ENCODE data around the gene MYF5. TPM values are rescaled to one million over a fixed set of nuclear protein-coding genes. Genes with fewer than 3 reads are reported as not detected.
A peak's percentile ranks its signal among the peaks of the same experiment; 100 is the strongest.

MYF5 gene
- total and polyA plus RNA-seq, 2 experiments from 2014 or later = not detected

DNA sequence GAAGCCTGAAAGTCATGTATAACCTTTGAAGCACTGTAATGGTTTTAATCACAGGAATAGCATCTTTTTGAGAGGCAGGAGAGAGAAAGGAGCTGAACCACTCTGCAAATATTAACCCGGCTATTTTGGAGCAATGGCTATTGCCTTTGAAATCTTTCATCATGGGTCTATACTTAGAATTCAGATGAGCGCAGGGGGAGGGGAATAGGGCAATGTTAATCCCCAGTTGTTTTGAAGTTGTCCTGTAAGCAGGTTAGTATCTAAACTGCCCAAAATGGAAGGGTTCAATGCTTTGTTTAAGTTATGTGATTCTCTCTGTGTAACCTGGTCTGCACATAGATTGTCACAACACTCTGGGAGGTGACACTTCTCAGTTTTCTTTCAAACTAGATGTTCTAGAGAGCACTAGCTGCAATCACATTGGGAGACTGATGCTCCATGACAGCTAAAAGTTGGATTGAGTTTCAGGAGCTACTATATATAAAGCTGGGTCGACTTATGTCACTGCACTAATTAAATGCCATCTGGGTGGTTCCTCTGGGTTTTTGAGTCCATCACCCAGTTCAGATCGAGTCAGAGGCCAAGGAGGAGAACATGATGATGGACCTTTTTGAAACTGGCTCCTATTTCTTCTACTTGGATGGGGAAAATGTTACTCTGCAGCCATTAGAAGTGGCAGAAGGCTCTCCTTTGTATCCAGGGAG, 9.4 kb upstream of the MYF5 start, which contains the start of gene MYF6:
Gene MYF6, plus strand, starts transcription at position 509 of the 704 bp plus-strand sequence. Its CDS starts 86 bp downstream, at position 595.
- no peaks in the 10 kb centered on the region for H3K9me3 ChIP-seq (ENCODE audit: low read depth)
- no peaks in the 10 kb centered on the region for H3K9me2 ChIP-seq (replicated peaks; ENCODE audit: insufficient read depth)
- peak within 1 kb of the TSS; percentile 75 for H2AFZ ChIP-seq
- 80% methylated on average over 4 of the region's 4 CpGs for WGBS (ENCODE audit: low lambda C conversion rate, missing lambda C conversion rate)
- H4K20me1 ChIP-seq (ENCODE audit: insufficient read depth, poor library complexity, severe bottlenecking) = no peaks in the 10 kb centered on the region
- H3K36me3 ChIP-seq (replicated peaks; ENCODE audit: insufficient read depth, low read depth) = no peaks in the 10 kb centered on the region
- no peaks in the 10 kb centered on the region for H3K79me2 ChIP-seq
- peaks cover 61% of the 10 kb centered on the region for H3K27me3 ChIP-seq
- H3K4me1 ChIP-seq (ENCODE audit: insufficient read depth) = no peaks in the 10 kb centered on the region
- DNase-seq (ENCODE audit: low spot score) = no peak
- no peak within 1 kb of the TSS for H3K4me3 ChIP-seq
- TF ChIP-seq, protein P1, sequence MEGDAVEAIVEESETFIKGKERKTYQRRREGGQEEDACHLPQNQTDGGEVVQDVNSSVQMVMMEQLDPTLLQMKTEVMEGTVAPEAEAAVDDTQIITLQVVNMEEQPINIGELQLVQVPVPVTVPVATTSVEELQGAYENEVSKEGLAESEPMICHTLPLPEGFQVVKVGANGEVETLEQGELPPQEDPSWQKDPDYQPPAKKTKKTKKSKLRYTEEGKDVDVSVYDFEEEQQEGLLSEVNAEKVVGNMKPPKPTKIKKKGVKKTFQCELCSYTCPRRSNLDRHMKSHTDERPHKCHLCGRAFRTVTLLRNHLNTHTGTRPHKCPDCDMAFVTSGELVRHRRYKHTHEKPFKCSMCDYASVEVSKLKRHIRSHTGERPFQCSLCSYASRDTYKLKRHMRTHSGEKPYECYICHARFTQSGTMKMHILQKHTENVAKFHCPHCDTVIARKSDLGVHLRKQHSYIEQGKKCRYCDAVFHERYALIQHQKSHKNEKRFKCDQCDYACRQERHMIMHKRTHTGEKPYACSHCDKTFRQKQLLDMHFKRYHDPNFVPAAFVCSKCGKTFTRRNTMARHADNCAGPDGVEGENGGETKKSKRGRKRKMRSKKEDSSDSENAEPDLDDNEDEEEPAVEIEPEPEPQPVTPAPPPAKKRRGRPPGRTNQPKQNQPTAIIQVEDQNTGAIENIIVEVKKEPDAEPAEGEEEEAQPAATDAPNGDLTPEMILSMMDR (IDR thresholded peaks at IDR 0.05; ENCODE audit: poor library complexity) = no peak
- TF ChIP-seq EZH2 (IDR thresholded peaks at IDR 0.05; ENCODE audit: borderline replicate concordance) (no peak), EZH2phosphoT487 (IDR thresholded peaks at IDR 0.05; ENCODE audit: low read depth, severe bottlenecking, unreplicated experiment) (no peak)
- H3K27ac ChIP-seq = no peak within 1 kb of the TSS
- peak within 1 kb of the TSS; percentile 79 for H3K4me2 ChIP-seq

DNA sequence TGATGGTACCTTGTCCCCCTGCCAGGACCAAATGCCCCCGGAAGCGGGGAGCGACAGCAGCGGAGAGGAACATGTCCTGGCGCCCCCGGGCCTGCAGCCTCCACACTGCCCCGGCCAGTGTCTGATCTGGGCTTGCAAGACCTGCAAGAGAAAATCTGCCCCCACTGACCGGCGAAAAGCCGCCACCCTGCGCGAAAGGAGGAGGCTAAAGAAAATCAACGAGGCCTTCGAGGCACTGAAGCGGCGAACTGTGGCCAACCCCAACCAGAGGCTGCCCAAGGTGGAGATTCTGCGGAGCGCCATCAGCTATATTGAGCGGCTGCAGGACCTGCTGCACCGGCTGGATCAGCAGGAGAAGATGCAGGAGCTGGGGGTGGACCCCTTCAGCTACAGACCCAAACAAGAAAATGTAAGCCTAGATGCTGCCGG, 8.9 kb upstream of the MYF5 start:
- 35% methylated on average over 21 of the region's 21 CpGs for WGBS (ENCODE audit: low lambda C conversion rate, missing lambda C conversion rate)
- Histone ChIP-seq H3K4me1 (ENCODE audit: insufficient read depth) (no peaks in the 10 kb centered on the region), H3K79me2 (no peaks in the 10 kb centered on the region), H3K4me2 (peak overlapping the region; percentile 79), H3K27me3 (peaks cover 61% of the 10 kb centered on the region), H3K9me2 (replicated peaks; ENCODE audit: insufficient read depth) (no peaks in the 10 kb centered on the region), H3K9me3 (ENCODE audit: low read depth) (no peaks in the 10 kb centered on the region), H2AFZ (peak overlapping the region; percentile 75), H3K27ac (no peak overlapping the region), H3K4me3 (no peak overlapping the region), H4K20me1 (ENCODE audit: insufficient read depth, poor library complexity, severe bottlenecking) (no peaks in the 10 kb centered on the region), H3K36me3 (replicated peaks; ENCODE audit: insufficient read depth, low read depth) (no peaks in the 10 kb centered on the region)
- TF ChIP-seq, protein P1 (IDR thresholded peaks at IDR 0.05; ENCODE audit: poor library complexity) = no peak
- no peak for DNase-seq (ENCODE audit: low spot score)

DNA sequence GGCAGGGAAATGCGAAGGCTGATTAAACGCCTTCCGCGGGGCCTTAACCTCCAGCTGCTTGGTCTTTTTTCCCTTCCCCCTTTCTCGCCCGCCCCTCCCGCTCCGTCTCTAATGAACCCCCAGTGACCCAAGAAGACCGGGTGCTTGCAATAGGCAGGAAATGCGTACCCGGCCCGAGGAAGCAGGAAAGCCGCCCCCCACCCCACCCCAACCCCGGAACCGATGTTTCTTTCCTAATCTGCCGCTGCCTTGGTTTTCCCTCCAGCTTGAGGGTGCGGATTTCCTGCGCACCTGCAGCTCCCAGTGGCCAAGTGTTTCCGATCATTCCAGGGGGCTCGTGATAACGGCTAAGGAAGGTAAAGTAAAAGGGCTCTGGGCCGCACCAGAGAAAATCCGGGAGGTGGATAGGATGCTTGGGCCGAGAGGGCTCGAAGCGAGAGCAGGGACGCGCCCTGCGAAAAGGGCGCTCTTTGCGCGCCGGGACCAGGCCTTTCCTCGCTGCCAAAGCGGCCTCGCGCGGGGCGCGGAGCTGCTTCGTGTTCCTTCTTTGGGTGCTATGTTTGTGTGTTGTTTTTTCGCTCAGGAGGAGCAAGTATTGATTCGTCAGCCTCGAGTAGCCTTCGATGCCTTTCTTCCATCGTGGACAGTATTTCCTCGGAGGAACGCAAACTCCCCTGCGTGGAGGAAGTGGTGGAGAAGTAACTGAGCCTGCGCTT, 8.3 kb upstream of the MYF5 start:
- H2AFZ ChIP-seq = peak overlapping the region; percentile 75
- DNase-seq (ENCODE audit: low spot score) = no peak
- peak overlapping the region; percentile 79 for H3K4me2 ChIP-seq
- no peak overlapping the region for H3K4me3 ChIP-seq
- TF ChIP-seq EZH2phosphoT487 (IDR thresholded peaks at IDR 0.05; ENCODE audit: low read depth, severe bottlenecking, unreplicated experiment) (no peak), EZH2 (IDR thresholded peaks at IDR 0.05; ENCODE audit: borderline replicate concordance) (no peak)
- TF ChIP-seq, protein P1 (IDR thresholded peaks at IDR 0.05; ENCODE audit: poor library complexity) = no peak
- no peaks in the 10 kb centered on the region for H3K79me2 ChIP-seq
- H3K27ac ChIP-seq = no peak overlapping the region
- H3K4me1 ChIP-seq (ENCODE audit: insufficient read depth) = no peaks in the 10 kb centered on the region
- H3K9me2 ChIP-seq (replicated peaks; ENCODE audit: insufficient read depth) = no peaks in the 10 kb centered on the region
- peaks cover 62% of the 10 kb centered on the region for H3K27me3 ChIP-seq
- H3K9me3 ChIP-seq (ENCODE audit: low read depth) = no peaks in the 10 kb centered on the region
- WGBS (ENCODE audit: low lambda C conversion rate, missing lambda C conversion rate) = 6% methylated on average over 41 of the region's 50 CpGs
- no peaks in the 10 kb centered on the region for H4K20me1 ChIP-seq (ENCODE audit: insufficient read depth, poor library complexity, severe bottlenecking)
- H3K36me3 ChIP-seq (replicated peaks; ENCODE audit: insufficient read depth, low read depth) = no peaks in the 10 kb centered on the region
